ENCODE results near the gene ANGPTL7.

DNA sequence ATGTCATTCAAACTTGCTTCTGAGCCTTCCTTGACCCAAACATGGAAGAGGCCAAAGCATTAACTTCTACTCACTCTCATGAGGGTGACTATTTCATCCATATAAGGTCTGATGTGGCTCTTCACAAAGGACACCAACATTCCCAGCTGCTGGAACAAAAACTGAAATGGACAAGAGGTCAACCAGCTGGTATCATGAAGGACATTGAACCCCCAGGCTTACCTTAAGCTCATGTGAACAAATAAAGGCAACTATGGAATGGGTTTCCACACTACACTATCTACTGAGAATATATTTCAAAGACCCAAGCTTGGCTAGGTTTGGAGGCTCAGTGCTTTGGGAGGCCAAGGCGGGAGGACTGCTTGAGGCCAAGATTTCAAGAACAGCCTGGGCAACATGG lies 26.9 kb downstream of the ANGPTL7 start:
- TF ChIP-seq, protein P1, sequence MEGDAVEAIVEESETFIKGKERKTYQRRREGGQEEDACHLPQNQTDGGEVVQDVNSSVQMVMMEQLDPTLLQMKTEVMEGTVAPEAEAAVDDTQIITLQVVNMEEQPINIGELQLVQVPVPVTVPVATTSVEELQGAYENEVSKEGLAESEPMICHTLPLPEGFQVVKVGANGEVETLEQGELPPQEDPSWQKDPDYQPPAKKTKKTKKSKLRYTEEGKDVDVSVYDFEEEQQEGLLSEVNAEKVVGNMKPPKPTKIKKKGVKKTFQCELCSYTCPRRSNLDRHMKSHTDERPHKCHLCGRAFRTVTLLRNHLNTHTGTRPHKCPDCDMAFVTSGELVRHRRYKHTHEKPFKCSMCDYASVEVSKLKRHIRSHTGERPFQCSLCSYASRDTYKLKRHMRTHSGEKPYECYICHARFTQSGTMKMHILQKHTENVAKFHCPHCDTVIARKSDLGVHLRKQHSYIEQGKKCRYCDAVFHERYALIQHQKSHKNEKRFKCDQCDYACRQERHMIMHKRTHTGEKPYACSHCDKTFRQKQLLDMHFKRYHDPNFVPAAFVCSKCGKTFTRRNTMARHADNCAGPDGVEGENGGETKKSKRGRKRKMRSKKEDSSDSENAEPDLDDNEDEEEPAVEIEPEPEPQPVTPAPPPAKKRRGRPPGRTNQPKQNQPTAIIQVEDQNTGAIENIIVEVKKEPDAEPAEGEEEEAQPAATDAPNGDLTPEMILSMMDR (IDR thresholded peaks at IDR 0.05; ENCODE audit: low read depth, low read length) = no peak
- TF ChIP-seq POLR2A (IDR thresholded peaks at IDR 0.05; ENCODE audit: extremely low read depth, insufficient read length) (no peak), MYC (IDR thresholded peaks at IDR 0.05; ENCODE audit: low read depth, low read length) (no peak)
- TF ChIP-seq, protein P2, sequence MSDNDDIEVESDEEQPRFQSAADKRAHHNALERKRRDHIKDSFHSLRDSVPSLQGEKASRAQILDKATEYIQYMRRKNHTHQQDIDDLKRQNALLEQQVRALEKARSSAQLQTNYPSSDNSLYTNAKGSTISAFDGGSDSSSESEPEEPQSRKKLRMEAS (IDR thresholded peaks at IDR 0.05; ENCODE audit: low read depth, low read length) = no peak

Measured in NB4 (cell line).